Stimulated activated CD4-positive, alpha-beta T cell treated with anti-CD3 and anti-CD28 coated beads, Interleukin-4, amount 100 ng/mL, for 4 hours (primary cell): ENCODE measurements around the gene CLEC4M.
"Not testable (repeated sequence)": the region's sequence is repeated elsewhere in the genome, so short reads cannot be mapped to it uniquely, and the experiment has no call there.

Experiments used
- DNase-seq, 2 experiments: peaks; one replicate each; pipeline ENCODE4 v3.0.0-alpha.2; 2020

CLEC4M gene

GRCh38 chr19:7742991-7743390 lies 20.1 kb upstream of the CLEC4M start:
- no peak for DNase-seq

GRCh38 chr19:7743425-7743841 lies 19.6 kb upstream of the CLEC4M start:
- DNase-seq: no peak

- DNase-seq: no peak
Observed at GRCh38 chr19:7744199-7744786, 18.8 kb upstream of the CLEC4M start.

GRCh38 chr19:7744871-7745650 lies 18.0 kb upstream of the CLEC4M start:
- DNase-seq: no peak

GRCh38 chr19:7746306-7746705 lies 16.7 kb upstream of the CLEC4M start:
- DNase-seq: not testable (repeated sequence)

GRCh38 chr19:7746903-7747884 lies 15.8 kb upstream of the CLEC4M start, which contains the start of gene CD209:
TSS of gene CD209 (minus strand) at chr19:7747534. CDS start at chr19:7747511, 23 bp downstream.
- no peak for DNase-seq

GRCh38 chr19:7748171-7748570 lies 14.9 kb upstream of the CLEC4M start:
- no peak for DNase-seq

GRCh38 chr19:7748756-7749155 lies 14.3 kb upstream of the CLEC4M start:
- DNase-seq: no peak

- DNase-seq: peak in 1 of 2 experiments; percentile 56
Observed at GRCh38 chr19:7751157-7751783, 11.8 kb upstream of the CLEC4M start.

- no peak for DNase-seq
Observed at GRCh38 chr19:7756258-7756657, 6.8 kb upstream of the CLEC4M start.

- DNase-seq: no peak
Observed at GRCh38 chr19:7757358-7757757, 5.7 kb upstream of the CLEC4M start.

GRCh38 chr19:7759156-7759555 lies 3.9 kb upstream of the CLEC4M start:
- no peak for DNase-seq

- no peak for DNase-seq
Observed at GRCh38 chr19:7763696-7764095, 653 bp downstream of the CLEC4M start.

- not testable (repeated sequence) for DNase-seq
Observed at GRCh38 chr19:7764157-7764556, 1.1 kb downstream of the CLEC4M start.

- not testable (repeated sequence) for DNase-seq
Observed at GRCh38 chr19:7765043-7765442, 2.0 kb downstream of the CLEC4M start.

- DNase-seq: no peak
Observed at GRCh38 chr19:7766535-7766934, 3.5 kb downstream of the CLEC4M start.

GRCh38 chr19:7767487-7767886 lies 4.4 kb downstream of the CLEC4M start:
- no peak for DNase-seq

GRCh38 chr19:7769171-7769570 lies 6.1 kb downstream of the CLEC4M start:
- no peak for DNase-seq

- no peak for DNase-seq
Observed at GRCh38 chr19:7771072-7771471, 8.0 kb downstream of the CLEC4M start.

- peak in 1 of 2 experiments; percentile 42 for DNase-seq
Observed at GRCh38 chr19:7772752-7773291, 9.8 kb downstream of the CLEC4M start.

- DNase-seq: no peak
Observed at GRCh38 chr19:7773841-7774240, 10.8 kb downstream of the CLEC4M start.

- no peak for DNase-seq
Observed at GRCh38 chr19:7775761-7776160, 12.7 kb downstream of the CLEC4M start.
